HG03060 (cell line): ENCODE results near the gene VSX2.

Source experiments
- ATAC-seq: cut with Tn5 transposase; IDR thresholded peaks from one replicate; pipeline ENCODE4 v1.9.1; 2021; ENCODE audit warnings: low read depth, moderate number of reproducible peaks; ENCODE audit not compliant: unreplicated experiment

The VSX2 gene

GRCh38 chr14:74296037-74296467 lies 56.8 kb downstream of the VSX2 start:
- ATAC-seq: no peak

- no peak for ATAC-seq
Measured at GRCh38 chr14:74297986-74298385, 58.7 kb downstream of the VSX2 start.

GRCh38 chr14:74299061-74299545 lies 59.9 kb downstream of the VSX2 start:
- no peak for ATAC-seq

GRCh38 chr14:74301594-74302151 lies 62.4 kb downstream of the VSX2 start:
- ATAC-seq: no peak

GRCh38 chr14:74302152-74302628 lies 62.9 kb downstream of the VSX2 start:
- no peak for ATAC-seq

- ATAC-seq: peak; percentile 82
Measured at GRCh38 chr14:74302634-74303569, 63.7 kb downstream of the VSX2 start, which contains the start of gene ABCD4. Gene ABCD4 (minus strand): TSS chr14:74302934. CDS start chr14:74302912, 22 bp downstream.

- ATAC-seq: no peak
Measured at GRCh38 chr14:74308695-74309094, 69.4 kb downstream of the VSX2 start.

GRCh38 chr14:74309125-74310022 lies 70.1 kb downstream of the VSX2 start:
- ATAC-seq: no peak

- no peak for ATAC-seq
Measured at GRCh38 chr14:74312161-74312560, 72.9 kb downstream of the VSX2 start.
